IPS DF 4.7 (cell line): ENCODE measurements around the gene ATL3.
"Not testable (repeated sequence)": the region's sequence is repeated elsewhere in the genome, so short reads cannot be mapped to it uniquely, and the experiment has no call there.

Experiments
- DNase-seq: peaks from one replicate; pipeline ENCODE4 v3.0.0-alpha.2; 2013; ENCODE audit warnings: low spot score; ENCODE audit errors: extremely low read depth

ATL3 gene

GRCh38 chr11:63671322-63672155 lies at the start of gene ATL3:
ATL3 (minus strand) TSS chr11:63671376; CDS start chr11:63671335, 41 bp downstream.
- DNase-seq, result peak; percentile 83

- no peak for DNase-seq
Observed at GRCh38 chr11:63720611-63721010, 49.4 kb upstream of the ATL3 start.

DNA sequence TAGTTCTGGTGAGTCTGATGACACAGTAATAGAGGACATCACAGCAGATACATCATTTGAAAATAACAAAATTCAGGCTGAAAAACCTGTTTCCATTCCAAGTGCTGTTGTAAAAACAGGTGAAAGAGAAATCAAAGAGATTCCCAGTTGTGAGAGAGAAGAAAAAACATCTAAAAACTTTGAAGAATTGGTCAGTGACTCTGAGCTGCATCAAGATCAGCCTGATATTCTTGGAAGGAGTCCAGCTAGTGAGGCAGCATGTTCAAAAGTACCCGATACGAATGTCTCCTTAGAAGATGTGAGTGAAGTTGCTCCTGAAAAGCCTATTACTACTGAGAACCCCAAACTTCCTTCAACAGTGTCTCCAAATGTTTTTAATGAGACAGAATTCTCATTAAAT lies 48.8 kb upstream of the ATL3 start:
- DNase-seq, result no peak

- no peak for DNase-seq
Observed at GRCh38 chr11:63719001-63719400, 47.8 kb upstream of the ATL3 start.

GRCh38 chr11:63716046-63716445 lies 44.9 kb upstream of the ATL3 start:
- no peak for DNase-seq

GRCh38 chr11:63713766-63714165 lies 42.6 kb upstream of the ATL3 start:
- DNase-seq, result no peak

DNA sequence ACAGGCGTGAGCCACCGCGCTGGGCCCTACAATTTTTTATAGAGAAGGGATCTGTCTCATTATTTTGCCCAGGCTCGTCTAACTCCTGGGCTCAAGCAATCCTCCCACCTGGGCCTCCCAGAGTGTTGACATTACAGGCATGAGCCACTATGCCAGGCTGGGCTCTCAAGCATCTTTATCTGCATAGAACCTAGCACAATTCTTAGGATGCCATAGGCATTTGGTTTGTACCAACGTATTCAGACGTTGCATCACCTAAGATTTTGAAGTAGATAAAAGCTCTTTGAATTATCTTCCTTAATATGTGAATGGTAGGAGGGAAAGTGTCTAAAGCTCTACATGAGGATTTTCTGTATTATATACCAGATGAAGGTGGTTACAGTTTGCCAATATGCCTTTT lies 40.7 kb upstream of the ATL3 start:
- DNase-seq, result no peak

DNA sequence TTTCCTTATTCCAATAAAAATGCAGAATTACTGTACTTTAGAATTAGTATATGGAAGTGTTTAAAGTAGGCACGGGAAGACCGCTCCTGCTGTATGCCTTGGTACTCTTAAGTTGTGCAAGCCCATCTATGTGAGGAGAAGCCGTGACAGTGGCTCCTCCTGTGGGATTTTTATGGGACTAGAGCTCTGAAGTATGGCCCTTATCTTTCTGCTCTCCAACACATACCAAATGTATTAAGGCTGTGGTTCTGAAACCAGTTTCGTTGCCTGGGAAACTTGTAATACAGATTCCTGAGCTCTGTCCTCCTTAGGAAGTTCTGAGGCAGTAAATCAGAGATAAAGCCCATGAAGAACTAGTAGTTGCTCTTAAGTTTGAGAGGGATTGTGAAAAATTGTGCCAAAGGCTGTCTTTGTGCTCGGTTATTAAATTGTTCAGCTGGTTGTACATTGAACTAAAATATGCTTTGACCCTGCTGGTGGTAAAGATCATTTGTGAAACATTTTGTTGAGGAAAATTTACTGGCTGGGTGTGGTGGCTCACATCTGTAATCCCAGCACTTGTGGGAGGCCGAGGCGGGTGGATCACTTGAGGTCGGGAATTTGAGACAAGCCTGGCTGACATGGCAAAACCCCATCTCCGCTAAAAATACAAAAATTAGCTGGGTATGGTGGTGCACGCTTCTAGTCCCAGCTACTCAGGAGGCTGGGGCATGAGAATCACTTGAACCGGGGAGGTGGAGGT lies 39.5 kb upstream of the ATL3 start:
- no peak for DNase-seq

GRCh38 chr11:63709336-63709884 lies 38.2 kb upstream of the ATL3 start:
- no peak for DNase-seq

- no peak for DNase-seq
Observed at GRCh38 chr11:63708764-63709163, 37.6 kb upstream of the ATL3 start.

GRCh38 chr11:63705526-63705925 lies 34.4 kb upstream of the ATL3 start:
- DNase-seq, result no peak

DNA sequence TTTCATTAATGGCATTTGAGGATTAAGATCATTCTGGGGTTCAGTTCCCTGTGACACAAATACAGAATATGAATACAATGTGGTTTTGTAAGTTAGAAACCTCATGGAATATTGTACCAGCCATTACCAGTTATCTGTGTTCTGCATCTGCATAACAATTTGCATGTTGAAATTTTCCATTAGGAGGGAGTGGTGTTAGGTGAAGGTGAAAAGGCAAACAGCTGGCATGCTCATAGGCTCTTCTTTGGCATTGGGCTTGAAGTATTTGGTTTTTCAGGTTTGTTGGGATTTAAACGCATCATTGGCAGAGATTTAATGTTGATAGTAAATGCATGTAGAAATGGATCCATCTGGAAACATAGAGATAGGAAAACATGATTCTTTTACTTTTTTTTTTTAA lies 28.7 kb upstream of the ATL3 start:
- DNase-seq, result no peak

DNA sequence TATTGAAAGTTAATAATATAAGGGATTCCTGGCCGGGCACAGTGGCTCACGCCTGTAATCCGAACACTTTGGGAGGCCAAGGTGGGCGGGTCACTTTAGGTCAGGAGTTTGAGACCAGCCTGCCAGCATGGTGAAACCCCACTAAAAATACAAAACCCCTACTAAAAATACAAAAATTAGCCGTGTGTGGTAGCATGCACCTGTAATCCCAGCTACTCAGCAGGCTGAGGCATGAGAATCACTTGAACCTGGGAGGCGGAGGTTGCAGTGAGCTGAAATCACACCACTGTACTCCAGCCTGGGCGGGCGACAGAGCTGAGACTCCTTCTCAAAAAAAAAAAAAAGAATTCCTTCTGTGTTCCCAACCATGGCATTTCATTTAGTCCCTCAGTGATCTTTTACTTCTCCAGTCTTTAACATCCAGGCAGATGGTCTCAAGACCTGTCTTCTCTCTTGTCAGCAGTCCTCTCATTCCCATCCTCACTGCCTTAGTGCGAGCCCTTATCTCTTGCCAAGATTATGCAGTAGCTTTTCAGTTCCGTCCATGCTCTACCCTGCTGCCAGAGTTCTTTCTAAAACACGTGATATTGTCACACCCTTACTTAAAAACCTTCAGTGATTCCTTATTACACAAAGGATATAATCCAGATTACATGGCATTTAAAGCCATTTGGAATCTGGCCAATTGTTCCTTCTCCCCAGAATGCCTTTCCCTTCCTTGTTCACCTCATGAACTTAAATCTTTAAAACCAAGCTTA lies 28.0 kb upstream of the ATL3 start:
- no peak for DNase-seq

- DNase-seq, result no peak
Observed at GRCh38 chr11:63694596-63694995, 23.4 kb upstream of the ATL3 start.

DNA sequence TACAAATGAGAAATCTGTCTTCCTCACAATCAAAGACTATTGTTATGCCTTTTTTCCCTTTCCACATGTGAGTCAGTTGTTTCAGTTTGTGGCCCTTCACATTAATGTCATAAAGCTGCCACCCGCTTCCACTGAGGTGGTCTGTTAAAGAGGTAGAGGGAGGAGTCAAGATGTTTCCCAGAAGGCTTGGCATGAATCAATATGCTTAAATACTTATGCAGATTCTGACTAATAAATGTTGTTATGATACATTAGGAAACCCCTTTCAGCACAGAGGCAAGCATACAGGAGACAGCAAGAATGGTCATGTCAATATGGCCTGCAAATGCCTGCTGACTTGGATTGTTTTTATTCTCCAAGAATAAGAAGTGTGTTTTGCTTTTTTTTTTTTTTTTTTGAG lies 16.7 kb upstream of the ATL3 start:
- no peak for DNase-seq

DNA sequence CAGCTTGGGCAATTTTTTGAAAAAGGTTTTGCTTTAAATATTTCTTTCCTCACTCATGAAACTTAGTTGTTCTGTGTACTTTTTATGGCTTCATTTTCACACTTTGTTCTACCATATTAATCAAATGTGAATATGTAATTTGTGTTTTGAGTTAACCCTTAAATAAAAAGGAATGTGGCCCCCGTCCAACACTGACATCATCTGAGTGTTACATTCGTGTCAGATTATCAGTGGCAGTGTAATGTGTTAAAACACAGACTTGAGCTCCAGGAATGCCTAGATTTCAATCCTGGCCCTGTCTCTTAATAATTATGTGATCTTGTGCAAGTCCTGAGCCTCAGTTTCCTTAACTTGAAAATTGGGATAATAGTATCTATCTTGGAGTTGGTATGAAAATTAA lies 15.8 kb upstream of the ATL3 start:
- DNase-seq, result no peak

DNA sequence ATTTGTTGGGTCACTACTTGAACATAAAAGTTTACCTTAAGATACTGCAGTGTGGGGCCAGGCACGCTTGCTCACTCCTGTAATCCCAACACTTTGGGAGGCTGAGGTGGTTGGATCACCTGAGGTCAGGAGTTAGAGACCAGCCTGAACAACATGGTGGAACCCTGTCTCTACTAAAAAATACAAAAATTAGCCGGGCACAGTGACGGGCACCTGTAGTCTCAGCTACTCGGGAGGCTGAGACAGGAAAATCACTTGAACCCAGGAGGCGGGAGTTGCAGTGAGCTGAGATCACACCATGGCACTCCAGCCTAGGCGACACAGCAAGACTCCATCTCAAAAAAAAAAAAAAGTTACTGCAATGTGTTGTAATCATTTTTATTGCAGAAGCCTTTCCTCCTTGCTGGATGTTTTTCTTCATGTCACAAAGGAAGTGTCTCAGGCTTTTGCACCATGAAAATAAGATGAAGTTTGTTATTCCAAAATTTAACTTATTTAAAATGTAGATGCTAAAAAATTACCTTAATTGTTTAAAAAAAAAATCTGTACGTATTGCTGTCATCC lies 14.1 kb upstream of the ATL3 start:
- not testable (repeated sequence) for DNase-seq

- DNase-seq, result no peak
Observed at GRCh38 chr11:63683133-63683991, 12.2 kb upstream of the ATL3 start.

- DNase-seq, result no peak
Observed at GRCh38 chr11:63682066-63683021, 11.2 kb upstream of the ATL3 start.
